DND-41 (cell line): Measurements from ENCODE around the gene EPPIN.

Source experiments
- ATAC-seq: fragments of 200-7000 bp; cut with Tn5 transposase; 3 replicates; pipeline ENCODE4 v1.9.1; 2021; ENCODE audit warnings: low read depth; ENCODE audit not compliant: insufficient read depth
- DNase-seq: peaks from one replicate; pipeline ENCODE4 v3.0.0-alpha.2; 2020
- H2AFZ ChIP-seq: 2 replicates; pipeline ENCODE4 v1.6.0; 2012; ENCODE audit warnings: low read depth, low read length
- H3K27ac ChIP-seq: 2 replicates; pipeline ENCODE4 v1.5.1; 2012; ENCODE audit warnings: low read length, inconsistent platforms
- H3K27me3 ChIP-seq: fragments of 200-600 bp; sonication (generic); 2 replicates; pipeline ENCODE4 v1.6.0; 2012; ENCODE audit warnings: low read length, mild to moderate bottlenecking, inconsistent platforms; ENCODE audit not compliant: insufficient read depth, poor library complexity
- H3K36me3 ChIP-seq: 2 replicates; pipeline ENCODE4 v1.5.1; 2012; ENCODE audit warnings: low read length, inconsistent platforms; ENCODE audit not compliant: insufficient read depth
- H3K4me1 ChIP-seq: 2 replicates; pipeline ENCODE4 v1.5.1; 2012; ENCODE audit warnings: mild to moderate bottlenecking, low read length; ENCODE audit not compliant: insufficient read depth
- H3K4me2 ChIP-seq: 2 replicates; pipeline ENCODE4 v1.6.0; 2012; ENCODE audit warnings: mild to moderate bottlenecking, moderate library complexity, low read length, inconsistent platforms; ENCODE audit not compliant: insufficient read depth
- H3K4me3 ChIP-seq, 2 experiments: fragments of 200-600 bp in 1 of 2; shearing (Covaris generic) in 1 of 2; 2 replicates each; pipeline ENCODE4 v1.5.1; 2012 to 2016; ENCODE audit warnings: inconsistent platforms in 2 of 2, low read length in 2 of 2, mild to moderate bottlenecking in 2 of 2, low read depth in 1 of 2, moderate library complexity in 1 of 2
- H3K79me2 ChIP-seq: 2 replicates; pipeline ENCODE4 v1.6.0; 2012; ENCODE audit warnings: low read length, inconsistent platforms; ENCODE audit not compliant: insufficient read depth
- H3K9ac ChIP-seq: 2 replicates; pipeline ENCODE4 v1.6.0; 2012; ENCODE audit warnings: low read depth, mild to moderate bottlenecking, inconsistent platforms, low read length, moderate library complexity
- H3K9me3 ChIP-seq: 2 replicates; pipeline ENCODE4 v1.5.1; 2012; ENCODE audit warnings: low read length, moderate library complexity, mild to moderate bottlenecking, inconsistent platforms; ENCODE audit not compliant: insufficient read depth, severe bottlenecking
- H4K20me1 ChIP-seq: 2 replicates; pipeline ENCODE4 v1.6.0; 2012; ENCODE audit warnings: low read length; ENCODE audit not compliant: insufficient read depth
- EZH2 ChIP-seq: IDR thresholded peaks from 3 replicates; pipeline ENCODE4 v1.6.1; 2012; ENCODE audit warnings: borderline replicate concordance, low read depth, mild to moderate bottlenecking, moderate library complexity, low read length, inconsistent platforms; ENCODE audit not compliant: severe bottlenecking
- TF ChIP-seq, protein P1 (sequence below): IDR thresholded peaks from 2 replicates; pipeline ENCODE4 v1.5.1; 2012; ENCODE audit warnings: borderline replicate concordance, low read length, moderate library complexity, mild to moderate bottlenecking; ENCODE audit not compliant: poor library complexity, severe bottlenecking; ENCODE audit errors: extremely low read depth

The EPPIN gene

DNA sequence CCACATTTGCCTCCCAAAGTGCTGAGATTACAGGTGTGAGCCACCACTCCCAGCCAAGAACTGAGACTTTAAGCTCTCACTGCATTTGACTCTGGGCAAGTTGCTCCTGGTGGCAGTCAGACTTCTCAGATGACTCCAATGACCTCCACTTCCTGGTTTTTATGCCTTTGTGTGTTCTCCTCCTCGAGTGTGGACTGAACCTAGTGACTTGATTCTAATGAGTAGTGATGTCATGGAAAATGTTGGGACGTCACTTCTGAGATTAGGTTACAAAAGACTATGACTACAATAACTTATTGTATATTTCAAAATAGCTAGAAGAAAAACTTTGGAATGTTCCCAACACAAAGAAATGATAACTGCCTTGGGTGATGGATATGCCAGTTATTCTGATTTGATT lies 43.8 kb downstream of the EPPIN start:
- Histone ChIP-seq H3K27ac (no peak overlapping the region), H2AFZ (no peak overlapping the region), H3K4me2 (no peak overlapping the region), H3K9me3 (no peaks in the 10 kb centered on the region), H3K4me3 (no peak overlapping the region), H3K27me3 (peaks cover 25% of the 10 kb centered on the region), H3K36me3 (no peaks in the 10 kb centered on the region), H3K4me1 (no peaks in the 10 kb centered on the region), H4K20me1 (no peaks in the 10 kb centered on the region; the same call in 1 of the 2 replicates), H3K9ac (no peak overlapping the region), H3K79me2 (no peaks in the 10 kb centered on the region)
- no peak for DNase-seq
- TF ChIP-seq, protein P1, sequence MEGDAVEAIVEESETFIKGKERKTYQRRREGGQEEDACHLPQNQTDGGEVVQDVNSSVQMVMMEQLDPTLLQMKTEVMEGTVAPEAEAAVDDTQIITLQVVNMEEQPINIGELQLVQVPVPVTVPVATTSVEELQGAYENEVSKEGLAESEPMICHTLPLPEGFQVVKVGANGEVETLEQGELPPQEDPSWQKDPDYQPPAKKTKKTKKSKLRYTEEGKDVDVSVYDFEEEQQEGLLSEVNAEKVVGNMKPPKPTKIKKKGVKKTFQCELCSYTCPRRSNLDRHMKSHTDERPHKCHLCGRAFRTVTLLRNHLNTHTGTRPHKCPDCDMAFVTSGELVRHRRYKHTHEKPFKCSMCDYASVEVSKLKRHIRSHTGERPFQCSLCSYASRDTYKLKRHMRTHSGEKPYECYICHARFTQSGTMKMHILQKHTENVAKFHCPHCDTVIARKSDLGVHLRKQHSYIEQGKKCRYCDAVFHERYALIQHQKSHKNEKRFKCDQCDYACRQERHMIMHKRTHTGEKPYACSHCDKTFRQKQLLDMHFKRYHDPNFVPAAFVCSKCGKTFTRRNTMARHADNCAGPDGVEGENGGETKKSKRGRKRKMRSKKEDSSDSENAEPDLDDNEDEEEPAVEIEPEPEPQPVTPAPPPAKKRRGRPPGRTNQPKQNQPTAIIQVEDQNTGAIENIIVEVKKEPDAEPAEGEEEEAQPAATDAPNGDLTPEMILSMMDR = no peak
- TF ChIP-seq EZH2 = no peak
- ATAC-seq = no peak

DNA sequence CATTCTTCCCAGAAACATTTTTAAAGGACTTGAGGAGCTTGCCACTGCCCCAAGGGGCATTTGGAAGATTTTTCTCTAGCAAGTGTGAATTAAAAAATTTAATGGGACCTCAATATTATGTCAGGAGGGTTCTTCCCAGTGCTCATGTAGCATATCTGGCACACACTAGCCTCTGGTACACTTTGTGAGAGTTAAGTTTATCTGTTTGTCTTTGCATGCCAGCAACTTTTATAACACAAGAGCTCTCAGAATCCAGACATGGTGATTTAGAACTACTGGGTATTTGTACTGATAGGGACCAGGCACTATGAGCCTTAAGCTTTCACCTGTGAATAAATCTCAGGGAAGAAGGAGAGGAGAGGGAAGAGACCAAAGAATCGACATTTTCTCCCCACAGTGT lies 44.6 kb downstream of the EPPIN start:
- Histone ChIP-seq H3K4me2 (no peak overlapping the region), H3K9ac (no peak overlapping the region), H3K27me3 (peaks cover 18% of the 10 kb centered on the region), H4K20me1 (no peaks in the 10 kb centered on the region), H3K36me3 (no peaks in the 10 kb centered on the region), H3K9me3 (no peaks in the 10 kb centered on the region), H3K4me1 (no peaks in the 10 kb centered on the region), H3K27ac (no peak overlapping the region), H3K79me2 (no peaks in the 10 kb centered on the region), H3K4me3 (no peak overlapping the region), H2AFZ (no peak overlapping the region)
- TF ChIP-seq, protein P1 = no peak
- TF ChIP-seq EZH2 = no peak
- ATAC-seq = no peak
- DNase-seq = no peak

- no peak overlapping the region for H2AFZ ChIP-seq
- no peak for TF ChIP-seq EZH2
- TF ChIP-seq, protein P1 = no peak
- H3K4me2 ChIP-seq = no peak overlapping the region
- no peaks in the 10 kb centered on the region for H4K20me1 ChIP-seq
- no peaks in the 10 kb centered on the region for H3K9me3 ChIP-seq
- no peak overlapping the region for H3K27ac ChIP-seq
- no peak overlapping the region for H3K9ac ChIP-seq
- ATAC-seq (no peak), DNase-seq (no peak)
- H3K27me3 ChIP-seq = peaks cover 18% of the 10 kb centered on the region
- no peaks in the 10 kb centered on the region for H3K79me2 ChIP-seq
- H3K36me3 ChIP-seq = no peaks in the 10 kb centered on the region
- H3K4me3 ChIP-seq = no peak overlapping the region
- no peaks in the 10 kb centered on the region for H3K4me1 ChIP-seq
Observed at GRCh38 chr20:45501600-45501999, 45.6 kb downstream of the EPPIN start.

DNA sequence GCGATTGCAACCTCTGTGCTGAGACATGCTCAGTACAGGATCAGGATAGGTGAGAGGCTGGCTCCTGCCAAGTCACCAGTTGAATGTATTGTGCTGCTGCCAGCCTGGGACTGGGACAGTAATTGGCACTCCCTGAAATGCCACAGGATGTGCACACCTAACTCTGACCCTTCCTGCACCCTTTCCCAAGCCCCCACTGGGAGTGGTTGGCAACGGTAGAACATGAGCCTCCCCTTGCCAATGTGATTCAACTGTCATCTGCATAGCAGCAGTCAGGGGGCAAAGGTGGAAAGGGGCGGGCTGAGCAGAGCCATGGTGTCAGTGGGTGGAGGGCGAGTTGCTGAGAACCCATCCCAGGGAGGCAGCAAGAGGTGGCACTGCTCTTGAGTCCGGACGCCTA lies 47.2 kb downstream of the EPPIN start:
- TF ChIP-seq, protein P1 = no peak
- no peak for TF ChIP-seq EZH2
- Histone ChIP-seq H3K9ac (no peak overlapping the region), H3K4me3 (no peak overlapping the region), H3K27ac (no peak overlapping the region), H3K4me1 (no peaks in the 10 kb centered on the region), H3K27me3 (peaks cover 18% of the 10 kb centered on the region), H3K4me2 (no peak overlapping the region), H3K79me2 (no peaks in the 10 kb centered on the region), H4K20me1 (no peaks in the 10 kb centered on the region), H3K36me3 (no peaks in the 10 kb centered on the region), H2AFZ (no peak overlapping the region), H3K9me3 (no peaks in the 10 kb centered on the region)
- ATAC-seq = no peak
- no peak for DNase-seq
